ENCODE results near the gene PPP1R3E.

GRCh38 chr14:23319746-23320583 is 17.3 kb upstream of the PPP1R3E start:
- no peak for TF ChIP-seq EZH2 (conservative IDR thresholded peaks at IDR 0.05; ENCODE audit: low read depth, low read length)
- no peak for TF ChIP-seq CTCF (CRISPR knock-in tag; IDR thresholded peaks at IDR 0.05)
- no peak for TF ChIP-seq SRF (IDR thresholded peaks at IDR 0.05; ENCODE audit: low read depth, low read length)
- TF ChIP-seq BHLHE40 (IDR thresholded peaks at IDR 0.05; ENCODE audit: low read length) = no peak; the same call in 1 of the 2 replicates
- peak; percentile 50; the same call in 1 of the 2 replicates for TF ChIP-seq ZNF3 (CRISPR knock-in tag; IDR thresholded peaks at IDR 0.05)
